ENCODE data around the gene PDE2A.
"Not testable (repeated sequence)": the region's sequence is repeated elsewhere in the genome, so short reads cannot be mapped to it uniquely, and the experiment has no call there.

Gene PDE2A

DNA sequence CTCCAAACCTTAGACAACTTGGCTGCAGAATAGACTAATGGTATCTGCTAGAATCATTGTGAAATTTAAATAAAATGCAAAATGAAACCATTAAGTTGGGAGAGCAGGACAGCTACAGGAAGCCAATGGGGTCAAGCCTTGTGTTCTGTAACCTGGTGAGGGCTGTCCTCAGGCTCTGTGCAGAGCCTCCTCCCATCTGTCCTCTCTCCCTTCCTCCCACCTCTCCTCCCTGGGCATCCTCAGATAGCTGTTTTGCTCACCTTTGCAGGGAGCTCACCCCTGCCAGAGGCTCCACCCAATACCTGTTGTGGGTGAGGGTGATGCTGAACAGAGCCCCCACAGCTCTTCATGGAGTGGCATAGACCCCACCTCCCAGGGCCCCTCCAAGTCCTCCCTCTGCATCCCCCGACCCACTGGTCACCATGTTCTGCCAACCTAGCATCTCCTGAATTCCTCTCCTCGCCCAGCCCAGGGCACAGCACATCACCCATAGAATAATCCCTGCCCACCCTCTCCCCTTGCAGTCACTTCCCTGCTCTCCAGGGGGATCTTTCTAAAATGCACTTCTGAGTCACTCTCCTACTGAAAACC lies 100.3 kb downstream of the PDE2A start:
- no peak for DNase-seq

DNA sequence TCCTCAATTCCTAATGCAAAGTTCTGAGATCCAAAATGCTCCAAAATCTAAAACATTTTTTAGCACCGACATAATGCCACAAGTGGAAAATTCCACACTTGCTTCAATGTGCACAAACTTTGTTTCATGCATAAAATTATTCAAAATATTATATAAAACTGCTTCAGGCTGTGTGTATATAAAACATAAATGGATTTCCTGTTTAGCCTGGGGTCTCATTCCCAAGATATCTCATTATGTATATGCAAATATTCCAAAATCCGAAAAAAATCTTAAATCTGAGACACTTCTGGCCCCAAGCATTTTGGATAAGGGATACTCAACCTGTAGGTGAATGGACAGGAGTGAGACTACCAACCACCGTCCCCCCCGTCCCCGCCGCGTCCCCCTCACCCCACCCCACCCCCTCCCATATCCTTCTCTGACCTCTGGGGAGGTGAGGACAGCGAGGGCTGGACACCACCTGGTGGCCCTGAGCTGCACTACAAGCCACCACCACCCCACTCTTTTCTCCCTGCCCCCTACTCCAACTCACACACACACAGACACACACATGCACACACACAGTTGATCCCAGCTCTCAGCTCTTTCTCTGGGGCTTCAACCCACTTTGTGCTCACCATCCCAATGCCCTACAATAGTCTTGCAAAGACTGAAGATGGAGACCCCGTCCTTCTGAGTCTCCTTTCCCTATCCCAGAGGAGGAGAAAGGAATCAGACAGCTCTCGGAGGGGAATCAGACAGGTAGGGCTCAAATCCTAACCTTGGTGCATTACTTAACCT lies 101.0 kb downstream of the PDE2A start:
- DNase-seq, result no peak

- not testable (repeated sequence) for DNase-seq
Observed at GRCh38 chr11:72572540-72572939, 101.7 kb downstream of the PDE2A start.

- DNase-seq, result no peak
Observed at GRCh38 chr11:72570893-72571661, 103.1 kb downstream of the PDE2A start.

- no peak for DNase-seq
Observed at GRCh38 chr11:72569966-72570892, 104.0 kb downstream of the PDE2A start.

- DNase-seq, result no peak
Observed at GRCh38 chr11:72568861-72569260, 105.4 kb downstream of the PDE2A start.

DNA sequence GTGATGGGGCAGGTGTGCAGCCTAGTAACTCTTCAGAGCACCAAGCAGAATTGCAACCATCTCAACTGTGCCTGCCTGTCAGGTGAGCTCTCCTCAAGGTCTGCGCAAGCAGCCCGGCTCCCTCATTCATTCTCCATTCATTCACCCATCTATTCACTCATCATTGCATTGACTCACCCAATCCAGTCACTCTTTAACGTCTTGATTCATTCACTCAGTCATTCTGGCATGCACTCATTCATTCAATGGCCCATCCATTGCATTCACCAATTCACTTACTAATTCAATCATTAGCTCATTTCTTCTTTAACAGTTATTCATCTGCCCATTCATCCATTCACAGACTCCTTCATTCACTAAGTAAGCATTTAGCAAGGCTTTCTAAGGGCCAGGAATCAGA lies 111.8 kb downstream of the PDE2A start:
- DNase-seq, result no peak

DNA sequence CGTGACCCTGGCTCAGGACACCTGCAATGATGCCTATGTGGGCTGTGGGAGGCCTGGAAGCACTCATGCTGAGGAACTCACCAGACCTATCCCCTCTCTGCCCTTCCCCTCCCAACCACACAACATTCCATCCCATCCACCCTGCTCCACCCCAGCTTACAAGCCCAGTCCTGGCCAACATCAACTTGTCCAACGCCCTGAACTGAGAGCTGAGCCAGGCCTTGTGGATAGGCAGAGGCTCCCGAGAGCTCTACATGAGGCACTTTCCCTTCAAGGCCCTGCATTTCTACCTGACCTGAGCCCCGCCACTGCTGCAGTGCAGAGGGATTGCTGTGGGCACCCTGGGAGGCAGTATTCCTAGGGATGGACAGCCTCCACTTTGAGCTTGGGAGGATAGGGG lies 112.4 kb downstream of the PDE2A start:
- no peak for DNase-seq

GRCh38 chr11:72560864-72561263 lies 113.4 kb downstream of the PDE2A start:
- DNase-seq, result not testable (repeated sequence)

DNA sequence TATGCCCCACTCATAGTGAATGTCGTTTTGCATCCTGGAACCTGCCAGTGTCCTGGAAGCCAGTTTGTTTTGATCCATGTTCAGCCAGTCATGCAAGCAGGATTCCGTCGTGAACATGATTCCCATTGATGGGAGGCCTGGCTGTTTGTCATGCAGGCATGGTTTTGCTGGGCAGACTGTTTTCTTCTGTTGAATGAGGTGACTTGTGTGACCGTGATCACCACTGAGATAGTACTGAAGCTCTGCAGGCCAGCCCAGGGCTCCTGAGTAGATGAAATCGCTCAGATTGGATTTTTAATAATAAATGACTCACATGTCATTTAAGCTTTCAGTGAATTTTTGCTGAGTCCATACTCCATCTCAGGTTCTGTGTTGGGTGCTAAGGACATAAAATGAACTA lies 117.8 kb downstream of the PDE2A start:
- no peak for DNase-seq

GRCh38 chr11:72555014-72555522 lies 119.2 kb downstream of the PDE2A start:
- not testable (repeated sequence) for DNase-seq

DNA sequence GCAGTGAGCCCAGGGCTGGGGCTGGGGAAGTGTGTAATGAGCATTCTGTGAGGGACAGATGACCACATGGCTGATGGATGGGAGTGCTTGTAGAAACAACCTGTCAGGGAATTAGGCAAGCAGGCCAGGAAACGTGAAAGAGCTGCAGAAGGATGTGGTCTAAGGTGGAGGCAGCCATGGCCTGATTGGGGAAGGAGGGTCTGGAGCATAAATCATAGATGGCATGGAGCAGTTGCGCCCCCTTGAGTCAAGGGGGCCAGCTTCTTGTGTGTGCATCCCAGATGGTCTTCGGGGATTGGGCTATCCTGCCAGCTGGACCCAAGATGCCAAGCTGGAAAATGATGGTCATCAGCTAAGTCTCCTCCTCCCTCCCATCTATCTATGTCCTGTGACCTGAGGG lies 120.5 kb downstream of the PDE2A start:
- no peak for DNase-seq

DNA sequence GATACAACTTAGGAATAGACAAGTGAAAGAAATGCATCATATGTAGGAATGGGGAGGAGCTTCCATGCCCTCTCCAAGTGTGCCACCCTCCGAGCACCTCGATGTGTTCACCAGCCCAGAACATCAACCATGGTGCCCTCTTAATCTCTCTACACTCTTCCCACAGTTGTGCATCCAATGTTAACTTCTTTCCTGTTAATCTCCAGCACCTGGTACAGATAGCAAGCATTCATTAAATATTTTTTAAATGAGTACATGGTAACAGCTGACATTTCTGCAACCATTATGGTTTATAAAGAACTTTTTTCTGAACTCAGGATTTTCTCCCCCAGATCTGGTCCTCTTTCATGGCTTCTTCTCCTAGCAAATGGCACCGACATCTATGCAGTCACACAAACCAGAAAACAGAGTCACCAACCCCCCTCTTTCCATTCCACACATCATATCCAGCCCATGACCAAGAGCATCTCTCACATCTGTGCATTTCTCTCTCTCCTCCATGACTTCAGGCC lies 121.8 kb downstream of the PDE2A start:
- DNase-seq, result no peak

GRCh38 chr11:72551571-72551970 lies 122.7 kb downstream of the PDE2A start:
- no peak for DNase-seq

DNA sequence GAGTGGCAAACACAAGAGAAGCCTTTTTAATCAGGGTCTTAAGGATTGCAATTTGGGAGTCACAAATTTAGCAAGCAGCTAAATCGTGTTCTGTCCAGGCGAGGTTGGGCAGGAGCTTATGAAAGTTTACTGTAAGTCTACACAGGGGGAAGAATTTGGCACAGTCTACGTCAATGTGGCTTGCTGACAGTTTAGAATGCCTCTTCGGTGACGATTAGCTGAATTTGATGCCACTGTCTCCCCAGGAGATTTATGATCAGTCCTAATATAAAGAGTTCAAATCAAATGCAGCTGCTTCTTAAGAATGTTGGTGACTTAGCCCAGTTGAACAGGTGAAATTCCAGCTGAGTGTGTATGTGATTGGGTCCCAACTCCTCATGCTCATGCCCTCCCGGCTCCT lies 125.8 kb downstream of the PDE2A start:
- DNase-seq, result no peak

DNA sequence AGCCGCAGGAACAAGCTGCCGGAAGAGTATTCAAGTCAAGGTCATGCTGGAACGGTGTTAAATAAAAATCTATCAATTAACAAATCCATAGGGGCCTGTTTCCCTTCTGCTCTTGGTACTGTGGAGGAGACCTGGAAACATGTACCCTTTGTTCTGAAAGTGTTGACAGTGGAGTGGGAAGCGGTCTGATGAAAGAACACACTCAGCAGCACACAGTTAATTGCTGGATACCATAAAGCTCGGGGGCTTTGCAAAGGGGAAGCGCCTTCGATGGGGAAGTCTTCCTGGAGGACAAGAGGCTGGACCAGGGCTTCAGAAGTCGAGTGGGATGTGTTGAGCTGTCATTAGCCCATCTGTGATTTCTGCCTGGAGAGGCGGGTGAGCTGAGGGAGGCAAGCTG lies 127.4 kb downstream of the PDE2A start:
- no peak for DNase-seq

- no peak for DNase-seq
Observed at GRCh38 chr11:72544589-72544988, 129.6 kb downstream of the PDE2A start.

DNA sequence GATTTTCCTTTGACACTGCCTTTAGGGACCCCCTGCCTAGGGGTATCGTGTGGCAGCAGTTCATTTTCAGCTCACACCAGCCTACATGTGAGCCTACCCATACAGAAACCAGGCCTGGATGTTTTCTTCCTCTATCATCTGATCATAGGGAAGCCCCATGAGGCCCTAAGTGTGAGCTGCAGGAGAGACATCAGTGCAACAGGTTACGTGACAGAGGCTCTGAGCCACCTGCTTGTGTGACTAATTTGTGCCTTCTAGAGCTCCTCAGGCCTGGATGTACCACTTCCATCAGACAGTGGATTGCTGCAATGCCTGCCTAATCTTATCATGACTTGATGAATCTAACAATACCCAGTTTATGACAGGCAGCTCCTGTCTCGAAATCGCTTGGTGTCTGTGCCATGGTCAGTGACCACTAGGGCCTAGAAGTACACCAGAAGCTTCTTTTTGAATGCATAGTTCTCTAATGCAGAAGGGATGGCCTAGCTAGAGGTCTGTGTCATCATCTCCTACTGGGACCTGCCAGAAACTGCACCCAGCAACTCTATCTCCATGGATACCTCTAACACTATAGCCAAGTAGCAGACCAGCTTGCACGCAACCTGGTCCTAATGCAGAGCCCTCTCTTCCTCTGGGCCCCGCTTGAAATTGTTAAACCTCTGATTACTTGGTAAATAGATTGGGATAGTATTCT lies 130.2 kb downstream of the PDE2A start:
- no peak for DNase-seq

- no peak for DNase-seq
Observed at GRCh38 chr11:72541257-72541974, 132.8 kb downstream of the PDE2A start.

GRCh38 chr11:72537051-72537450 lies 137.2 kb downstream of the PDE2A start:
- no peak for DNase-seq

DNA sequence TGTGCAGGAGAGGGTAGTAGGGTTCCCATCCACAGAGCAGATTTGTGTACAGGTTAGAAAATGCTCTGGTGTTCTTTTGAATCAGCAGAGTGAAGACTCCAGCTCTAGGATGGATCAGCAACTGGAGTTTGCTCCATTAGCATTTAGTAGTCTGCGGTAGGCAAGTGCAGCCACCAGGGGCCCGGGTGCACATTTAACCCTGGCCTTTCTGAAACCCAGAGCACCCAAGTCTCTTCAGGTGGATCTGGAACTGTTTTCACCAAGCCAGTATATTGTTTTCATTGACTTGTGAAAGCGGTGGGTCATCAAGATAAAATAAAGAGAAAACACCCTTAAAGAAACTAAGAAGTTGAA lies 139.1 kb downstream of the PDE2A start:
- DNase-seq, result no peak
